Measurements from ENCODE around the gene CYP24A1. TPM values are rescaled to one million over a fixed set of nuclear protein-coding genes. Genes with fewer than 3 reads are reported as not detected.

Gene CYP24A1
- total and polyA plus RNA-seq, 9 donors: 0.49 to 1.2 (median 0.72) TPM

- H3K9me3 ChIP-seq (replicated peaks; ENCODE audit: control insufficient read depth, low read depth, low read length): no peaks in the 10 kb centered on the region
- peak overlapping the region; percentile 42 for H3K27ac ChIP-seq (ENCODE audit: low read length)
- H3K36me3 ChIP-seq (ENCODE audit: control insufficient read depth, insufficient read depth, low read length): peaks cover 15% of the 10 kb centered on the region
- no peak overlapping the region for H3K4me3 ChIP-seq (ENCODE audit: low read length)
- DNase-seq: peak; percentile 81
- no peaks in the 10 kb centered on the region for H3K27me3 ChIP-seq (ENCODE audit: control insufficient read depth, insufficient read depth, low read length)
- 77% methylated on average over 4 of the region's 8 CpGs for WGBS (ENCODE audit: insufficient coverage)
- H3K4me1 ChIP-seq (ENCODE audit: control insufficient read depth, insufficient read depth, low read length): peaks cover 16% of the 10 kb centered on the region
Observed at GRCh38 chr20:54214566-54214965, 40.8 kb upstream of the CYP24A1 start.

GRCh38 chr20:54212871-54213270 lies 39.1 kb upstream of the CYP24A1 start:
- Histone ChIP-seq H3K27ac (ENCODE audit: low read length) (no peak overlapping the region), H3K27me3 (ENCODE audit: control insufficient read depth, insufficient read depth, low read length) (no peaks in the 10 kb centered on the region), H3K4me1 (ENCODE audit: control insufficient read depth, insufficient read depth, low read length) (peaks cover 23% of the 10 kb centered on the region), H3K9me3 (replicated peaks; ENCODE audit: control insufficient read depth, low read depth, low read length) (no peaks in the 10 kb centered on the region), H3K36me3 (ENCODE audit: control insufficient read depth, insufficient read depth, low read length) (peaks cover 15% of the 10 kb centered on the region), H3K4me3 (ENCODE audit: low read length) (no peak overlapping the region)
- DNase-seq: no peak
- WGBS (ENCODE audit: insufficient coverage): no CpG with 5 or more reads among the region's 3 CpGs

DNA sequence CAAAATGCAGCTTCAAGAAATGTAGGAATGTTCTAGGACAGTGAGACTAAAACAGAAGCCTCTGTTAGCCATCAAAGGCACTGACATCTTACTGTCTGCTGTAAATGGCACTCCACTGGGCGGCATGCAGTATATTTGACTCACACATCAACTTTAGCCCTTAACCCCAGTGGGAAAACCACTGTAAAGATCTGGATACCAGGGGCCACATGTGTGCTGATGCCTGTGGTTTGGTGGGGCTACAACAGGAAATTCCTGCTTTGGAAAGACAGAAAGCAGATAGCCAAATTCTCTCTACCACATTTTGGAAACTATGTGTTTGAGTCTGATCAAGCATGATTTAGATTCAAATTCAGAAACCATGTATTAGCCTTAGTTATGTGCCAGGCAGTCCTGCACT lies 38.4 kb upstream of the CYP24A1 start:
- H3K4me1 ChIP-seq (ENCODE audit: control insufficient read depth, insufficient read depth, low read length): peaks cover 23% of the 10 kb centered on the region
- peaks cover 12% of the 10 kb centered on the region for H3K36me3 ChIP-seq (ENCODE audit: control insufficient read depth, insufficient read depth, low read length)
- DNase-seq: no peak
- WGBS (ENCODE audit: insufficient coverage): no CpG with 5 or more reads among the region's 1 CpG
- no peaks in the 10 kb centered on the region for H3K27me3 ChIP-seq (ENCODE audit: control insufficient read depth, insufficient read depth, low read length)
- no peak overlapping the region for H3K4me3 ChIP-seq (ENCODE audit: low read length)
- H3K9me3 ChIP-seq (replicated peaks; ENCODE audit: control insufficient read depth, low read depth, low read length): no peaks in the 10 kb centered on the region
- H3K27ac ChIP-seq (ENCODE audit: low read length): no peak overlapping the region

- H3K9me3 ChIP-seq (replicated peaks; ENCODE audit: control insufficient read depth, low read depth, low read length): no peaks in the 10 kb centered on the region
- no CpG with 5 or more reads among the region's 5 CpGs for WGBS (ENCODE audit: insufficient coverage)
- peak overlapping the region; percentile 85 for H3K4me3 ChIP-seq (ENCODE audit: low read length)
- H3K4me1 ChIP-seq (ENCODE audit: control insufficient read depth, insufficient read depth, low read length): peaks cover 14% of the 10 kb centered on the region
- H3K36me3 ChIP-seq (ENCODE audit: control insufficient read depth, insufficient read depth, low read length): peaks cover 9% of the 10 kb centered on the region
- no peaks in the 10 kb centered on the region for H3K27me3 ChIP-seq (ENCODE audit: control insufficient read depth, insufficient read depth, low read length)
- no peak overlapping the region for H3K27ac ChIP-seq (ENCODE audit: low read length)
- no peak for DNase-seq
Observed at GRCh38 chr20:54209216-54209813, 35.5 kb upstream of the CYP24A1 start.

DNA sequence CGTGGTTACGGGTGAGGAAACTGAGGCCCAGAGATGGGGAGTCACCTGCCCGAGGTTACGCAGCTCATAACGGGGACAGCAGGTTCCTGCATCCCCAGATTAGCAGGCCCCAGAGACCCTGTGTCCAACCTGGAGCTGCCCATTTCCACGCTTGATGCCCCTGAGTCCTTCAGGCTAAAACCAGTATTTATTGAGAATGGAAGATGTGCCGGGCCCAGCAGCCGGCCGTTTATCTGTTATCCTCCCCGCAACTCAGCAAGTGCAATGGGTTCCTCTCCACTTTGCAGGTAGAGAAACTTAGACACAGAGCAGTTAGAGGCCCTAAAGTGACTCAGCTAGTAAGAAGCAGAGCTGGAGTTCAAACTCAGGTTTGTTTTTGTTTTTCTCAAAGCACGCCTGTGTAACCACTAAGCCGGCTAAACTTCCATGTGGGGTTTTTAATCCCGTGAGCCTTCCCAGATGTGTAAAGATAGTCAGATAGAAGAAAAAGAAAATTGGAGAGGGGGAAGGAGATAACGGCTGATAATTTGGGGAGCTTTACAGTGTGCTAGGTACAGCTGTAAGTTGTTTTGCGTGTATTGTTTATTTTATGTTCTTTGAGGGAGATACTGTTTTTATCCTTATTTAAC lies 34.9 kb upstream of the CYP24A1 start:
- Histone ChIP-seq H3K4me1 (ENCODE audit: control insufficient read depth, insufficient read depth, low read length) (peaks cover 14% of the 10 kb centered on the region), H3K4me3 (ENCODE audit: low read length) (peak overlapping the region; percentile 85), H3K9me3 (replicated peaks; ENCODE audit: control insufficient read depth, low read depth, low read length) (no peaks in the 10 kb centered on the region), H3K27me3 (ENCODE audit: control insufficient read depth, insufficient read depth, low read length) (no peaks in the 10 kb centered on the region), H3K36me3 (ENCODE audit: control insufficient read depth, insufficient read depth, low read length) (peaks cover 9% of the 10 kb centered on the region), H3K27ac (ENCODE audit: low read length) (peak overlapping the region; percentile 97)
- WGBS (ENCODE audit: insufficient coverage): 4% methylated on average over 14 of the region's 15 CpGs
- DNase-seq: peak; percentile 30

GRCh38 chr20:54207743-54208547 lies 34.2 kb upstream of the CYP24A1 start, which contains the start of gene PFDN4:
Gene PFDN4 (plus strand): TSS chr20:54208087. CDS start chr20:54208101, 14 bp downstream.
- peaks cover 12% of the 10 kb centered on the region for H3K4me1 ChIP-seq (ENCODE audit: control insufficient read depth, insufficient read depth, low read length)
- peak within 1 kb of the TSS; percentile 97 for H3K27ac ChIP-seq (ENCODE audit: low read length)
- H3K9me3 ChIP-seq (replicated peaks; ENCODE audit: control insufficient read depth, low read depth, low read length): no peaks in the 10 kb centered on the region
- DNase-seq: peak; percentile 90
- H3K27me3 ChIP-seq (ENCODE audit: control insufficient read depth, insufficient read depth, low read length): no peaks in the 10 kb centered on the region
- peak within 1 kb of the TSS; percentile 85 for H3K4me3 ChIP-seq (ENCODE audit: low read length)
- WGBS (ENCODE audit: insufficient coverage): under 1% methylated on average over 71 of the region's 76 CpGs
- H3K36me3 ChIP-seq (ENCODE audit: control insufficient read depth, insufficient read depth, low read length): peaks cover 9% of the 10 kb centered on the region

- Histone ChIP-seq H3K4me3 (ENCODE audit: low read length) (peak overlapping the region; percentile 85), H3K36me3 (ENCODE audit: control insufficient read depth, insufficient read depth, low read length) (peaks cover 9% of the 10 kb centered on the region), H3K27ac (ENCODE audit: low read length) (no peak overlapping the region), H3K27me3 (ENCODE audit: control insufficient read depth, insufficient read depth, low read length) (no peaks in the 10 kb centered on the region), H3K9me3 (replicated peaks; ENCODE audit: control insufficient read depth, low read depth, low read length) (no peaks in the 10 kb centered on the region), H3K4me1 (ENCODE audit: control insufficient read depth, insufficient read depth, low read length) (peaks cover 11% of the 10 kb centered on the region)
- DNase-seq: no peak
- no CpG with 5 or more reads among the region's 7 CpGs for WGBS (ENCODE audit: insufficient coverage)
Observed at GRCh38 chr20:54207053-54207742, 33.4 kb upstream of the CYP24A1 start.

GRCh38 chr20:54205450-54205849 lies 31.7 kb upstream of the CYP24A1 start:
- Histone ChIP-seq H3K4me1 (ENCODE audit: control insufficient read depth, insufficient read depth, low read length) (peaks cover 9% of the 10 kb centered on the region), H3K4me3 (ENCODE audit: low read length) (no peak overlapping the region), H3K36me3 (ENCODE audit: control insufficient read depth, insufficient read depth, low read length) (peaks cover under 1% of the 10 kb centered on the region), H3K27me3 (ENCODE audit: control insufficient read depth, insufficient read depth, low read length) (no peaks in the 10 kb centered on the region), H3K9me3 (replicated peaks; ENCODE audit: control insufficient read depth, low read depth, low read length) (no peaks in the 10 kb centered on the region), H3K27ac (ENCODE audit: low read length) (no peak overlapping the region)
- WGBS (ENCODE audit: insufficient coverage): 84% methylated on average over 2 of the region's 8 CpGs
- no peak for DNase-seq

DNA sequence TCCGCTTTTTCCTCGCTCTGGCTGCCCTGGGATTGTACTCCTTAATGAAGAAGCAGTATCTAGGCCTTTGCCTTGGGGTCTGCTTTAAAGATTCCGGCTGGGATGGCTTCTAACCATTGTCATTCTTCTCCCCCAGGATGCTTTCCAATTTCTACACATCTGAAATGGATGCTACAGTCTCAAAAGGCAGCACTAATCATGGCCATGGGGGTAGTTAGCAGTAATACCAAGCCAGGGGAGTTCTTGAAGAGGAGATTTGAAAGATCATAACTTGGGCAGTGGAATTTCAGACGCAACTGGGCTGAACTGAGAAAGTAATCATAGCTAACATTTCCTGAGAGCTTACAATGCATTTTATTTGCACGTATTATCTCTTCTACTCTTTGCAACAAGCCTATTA lies 30.7 kb upstream of the CYP24A1 start:
- WGBS (ENCODE audit: insufficient coverage): 87% methylated on average over 3 of the region's 5 CpGs
- no peaks in the 10 kb centered on the region for H3K36me3 ChIP-seq (ENCODE audit: control insufficient read depth, insufficient read depth, low read length)

DNA sequence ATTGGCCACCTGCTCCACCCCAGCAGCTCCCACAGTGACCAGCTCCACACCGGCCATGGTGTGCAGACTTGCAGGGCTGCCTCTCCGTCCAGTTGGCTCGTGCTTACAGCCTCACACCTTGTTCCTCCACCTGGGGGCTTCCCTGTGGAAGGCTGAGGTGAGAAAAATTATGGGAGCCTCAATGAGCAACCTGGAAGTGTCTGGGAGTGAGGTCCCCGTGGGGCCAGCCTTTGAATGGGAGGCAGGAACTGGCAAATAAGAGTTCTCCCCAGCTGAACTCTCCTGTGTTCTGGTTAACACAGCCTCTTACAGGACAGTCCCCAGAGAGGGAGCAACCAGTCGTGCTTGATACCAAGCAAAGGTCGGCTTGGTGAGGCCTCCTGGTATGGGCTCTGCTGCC lies 30.3 kb upstream of the CYP24A1 start:
- Histone ChIP-seq H3K9me3 (replicated peaks; ENCODE audit: control insufficient read depth, low read depth, low read length) (no peaks in the 10 kb centered on the region), H3K27ac (ENCODE audit: low read length) (no peak overlapping the region), H3K36me3 (ENCODE audit: control insufficient read depth, insufficient read depth, low read length) (no peaks in the 10 kb centered on the region), H3K4me1 (ENCODE audit: control insufficient read depth, insufficient read depth, low read length) (peaks cover 4% of the 10 kb centered on the region), H3K27me3 (ENCODE audit: control insufficient read depth, insufficient read depth, low read length) (no peaks in the 10 kb centered on the region), H3K4me3 (ENCODE audit: low read length) (no peak overlapping the region)
- DNase-seq: no peak
- 32% methylated on average over 2 of the region's 6 CpGs for WGBS (ENCODE audit: insufficient coverage)

More for the DNA sequence above, 30.7 kb upstream of the CYP24A1 start:
- H3K9me3 ChIP-seq (replicated peaks; ENCODE audit: control insufficient read depth, low read depth, low read length): no peaks in the 10 kb centered on the region
- no peak overlapping the region for H3K4me3 ChIP-seq (ENCODE audit: low read length)
- H3K27me3 ChIP-seq (ENCODE audit: control insufficient read depth, insufficient read depth, low read length): no peaks in the 10 kb centered on the region
- H3K4me1 ChIP-seq (ENCODE audit: control insufficient read depth, insufficient read depth, low read length): peaks cover 7% of the 10 kb centered on the region
- DNase-seq: no peak
- H3K27ac ChIP-seq (ENCODE audit: low read length): no peak overlapping the region
